GM12878 (cell line): ENCODE data around the gene TMEM184C. TPM values are rescaled to one million over a fixed set of nuclear protein-coding genes. Genes with fewer than 3 reads are reported as not detected.

Source experiments
- ATAC-seq: fragments of 200-7000 bp; cut with Tn5 transposase; 3 replicates; pipeline ENCODE4 v1.9.1; 2020; ENCODE audit warnings: mild to moderate bottlenecking, moderate library complexity
- BruUV-seq: library from RNA; stranded (reverse); fragments of 400-500 nt; replicated peaks from 2 replicates; lab custom pipeline; 2021; lab: Mats Ljungman, UMichigan
- CTCF ChIA-PET: fragments of 300-600 bp; sonication (Branson Sonifier 250); formaldehyde crosslinking; extraction: SDS; loops from one replicate; lab custom pipeline; 2021; ENCODE audit warnings: inconsistent platforms; lab: Yijun Ruan, JAX
- POLR2A ChIA-PET: fragments of 350-600 bp; formaldehyde crosslinking; extraction: SDS; loops from one replicate; lab custom pipeline; 2021; ENCODE audit warnings: inconsistent platforms; lab: Charles Lee
- RAD21 ChIA-PET: fragments of 300-600 bp; sonication (Branson Sonifier 250); formaldehyde crosslinking; loops from one replicate; lab custom pipeline; 2023; ENCODE audit warnings: antibody characterized with exemption; ENCODE audit not compliant: unreplicated experiment; lab: Charles Lee
- SMC1A ChIA-PET: fragments of 300-600 bp; sonication (Branson Sonifier 250); formaldehyde crosslinking; loops from one replicate; lab custom pipeline; 2023; ENCODE audit not compliant: unreplicated experiment, uncharacterized antibody; lab: Charles Lee
- DNase-seq: peaks from one replicate; pipeline ENCODE4 v3.0.0-alpha.2; 2011; ENCODE audit warnings: low read depth, low spot score
- FAIRE-seq: peaks from 3 replicates; lab custom pipeline; 2011; peaks lifted over from hg19 to GRCh38; lab: Jason Lieb, UNC
- H2AFZ ChIP-seq: 2 replicates; pipeline ENCODE4 v1.6.0; 2011; ENCODE audit warnings: low read depth, low read length, control low read depth; ENCODE audit not compliant: control insufficient read depth
- H3K27ac ChIP-seq: 2 replicates; pipeline ENCODE4 v1.5.1; 2011; ENCODE audit warnings: control low read depth; ENCODE audit not compliant: control insufficient read depth, insufficient read depth
- H3K27me3 ChIP-seq, 2 experiments: replicated peaks in 1 of 2; 2 replicates each; pipeline versions ENCODE4 v1.6.0 to v1.6.1; 2011; ENCODE audit warnings: low read length in 1 of 2; ENCODE audit not compliant: control insufficient read depth in 2 of 2, insufficient read depth in 2 of 2
- H3K36me3 ChIP-seq, 2 experiments: 2 replicates each; pipeline ENCODE4 v1.5.1; 2011; ENCODE audit warnings: low read length in 1 of 2; ENCODE audit not compliant: control insufficient read depth in 2 of 2, insufficient read depth in 2 of 2
- H3K4me1 ChIP-seq: 2 replicates; pipeline ENCODE4 v1.6.1; 2011; ENCODE audit warnings: mild to moderate bottlenecking, low read length, moderate library complexity, mixed read lengths; ENCODE audit not compliant: control insufficient read depth, insufficient read depth
- H3K4me2 ChIP-seq: 2 replicates; pipeline ENCODE4 v1.6.0; 2011; ENCODE audit warnings: control low read depth; ENCODE audit not compliant: control insufficient read depth, insufficient read depth
- H3K4me3 ChIP-seq: fragments of 200-600 bp; sonication (generic); 2 replicates; pipeline ENCODE4 v1.5.1; 2016
- H3K79me2 ChIP-seq: 2 replicates; pipeline ENCODE4 v1.6.0; 2011; ENCODE audit warnings: low read length; ENCODE audit not compliant: control insufficient read depth, insufficient read depth
- H3K9ac ChIP-seq: 2 replicates; pipeline ENCODE4 v1.8.0; 2011; ENCODE audit warnings: low read length, control low read depth, mixed read lengths; ENCODE audit not compliant: control insufficient read depth, insufficient read depth
- H3K9me3 ChIP-seq: replicated peaks from 3 replicates; pipeline ENCODE4 v1.5.1; 2011; ENCODE audit warnings: mild to moderate bottlenecking, low read length; ENCODE audit not compliant: control insufficient read depth, insufficient read depth
- H4K20me1 ChIP-seq: 2 replicates; pipeline ENCODE4 v1.6.0; 2011; ENCODE audit not compliant: control insufficient read depth, insufficient read depth
- ASH2L ChIP-seq: fragments of 300-600, 200-600 bp; sonication (generic); IDR thresholded peaks from 2 replicates; pipeline ENCODE4 v1.6.1; 2017; ENCODE audit warnings: low read depth, mild to moderate bottlenecking, borderline replicate concordance
- BCL11A ChIP-seq: IDR thresholded peaks from 2 replicates; pipeline ENCODE4 v1.6.1; 2011; ENCODE audit warnings: low read depth, low read length
- BHLHE40 ChIP-seq, 2 experiments: fragments of 450-650 bp in 1 of 2; IDR thresholded peaks; 2 replicates each; pipeline ENCODE4 v1.6.1; 2011 to 2017; ENCODE audit warnings: low read depth in 2 of 2, borderline replicate concordance in 1 of 2, improper control_type of control experiment in 1 of 2, low read length in 1 of 2, mild to moderate bottlenecking in 1 of 2
- EED ChIP-seq: sonication (generic); IDR thresholded peaks from 2 replicates; pipeline ENCODE4 v1.6.1; 2016; ENCODE audit warnings: antibody characterized with exemption, low read depth
- EZH2 ChIP-seq: IDR thresholded peaks from 2 replicates; pipeline ENCODE4 v1.6.1; 2012; ENCODE audit warnings: low read depth, mild to moderate bottlenecking, control low read depth, inconsistent platforms, low read length, borderline replicate concordance; ENCODE audit not compliant: control insufficient read depth
- FOS ChIP-seq: IDR thresholded peaks from 3 replicates; pipeline ENCODE4 v1.6.1; 2011; ENCODE audit warnings: borderline replicate concordance; ENCODE audit not compliant: insufficient read length; ENCODE audit errors: extremely low read depth
- FOXM1 ChIP-seq: IDR thresholded peaks from 2 replicates; pipeline ENCODE4 v1.6.1; 2012; ENCODE audit warnings: low read depth, mild to moderate bottlenecking, inconsistent platforms, low read length, moderate library complexity
- GABPA ChIP-seq: IDR thresholded peaks from 2 replicates; pipeline ENCODE4 v1.6.1; 2014; ENCODE audit warnings: antibody characterized with exemption, low read depth, mild to moderate bottlenecking, inconsistent platforms
- GATAD2B ChIP-seq: fragments of 450-650 bp; conservative IDR thresholded peaks from 2 replicates; pipeline ENCODE4 v1.6.1; 2017; ENCODE audit warnings: low read depth, mild to moderate bottlenecking, moderate library complexity
- JUNB ChIP-seq: IDR thresholded peaks from 2 replicates; pipeline ENCODE4 v1.6.1; 2016; ENCODE audit warnings: antibody characterized with exemption, mild to moderate bottlenecking
- JUND ChIP-seq: IDR thresholded peaks from 2 replicates; pipeline ENCODE4 v1.6.1; 2012; ENCODE audit warnings: low read depth, mild to moderate bottlenecking, low read length, improper control_type of control experiment, moderate library complexity
- MEF2A ChIP-seq: IDR thresholded peaks from 2 replicates; pipeline ENCODE4 v1.6.1; 2011; ENCODE audit warnings: low read depth, mild to moderate bottlenecking, low read length, moderate library complexity; ENCODE audit not compliant: insufficient read depth
- MEF2B ChIP-seq: fragments of 450-650 bp; IDR thresholded peaks from 2 replicates; pipeline ENCODE4 v1.6.1; 2018; ENCODE audit warnings: mild to moderate bottlenecking, moderate library complexity; ENCODE audit not compliant: partially characterized antibody, poor library complexity, severe bottlenecking
- NR2F1 ChIP-seq: fragments of 450-650 bp; conservative IDR thresholded peaks from 2 replicates; pipeline ENCODE4 v1.6.1; 2017; ENCODE audit warnings: mild to moderate bottlenecking
- RAD21 ChIP-seq: IDR thresholded peaks from 2 replicates; pipeline ENCODE4 v1.6.1; 2011; ENCODE audit warnings: mild to moderate bottlenecking, low read depth, low read length, moderate library complexity; ENCODE audit not compliant: insufficient read depth
- RELB ChIP-seq: fragments of 450-650 bp; IDR thresholded peaks from 2 replicates; pipeline ENCODE4 v1.6.1; 2017; ENCODE audit warnings: low read depth, mild to moderate bottlenecking, moderate library complexity
- SMAD5 ChIP-seq: IDR thresholded peaks from 2 replicates; pipeline ENCODE4 v1.6.1; 2016; ENCODE audit warnings: antibody characterized with exemption, low read depth
- ZNF207 ChIP-seq: fragments of 450-650 bp; IDR thresholded peaks from 2 replicates; pipeline ENCODE4 v1.6.1; 2014; ENCODE audit warnings: antibody characterized with exemption, mild to moderate bottlenecking, borderline replicate concordance
- ZNF384 ChIP-seq: IDR thresholded peaks from 2 replicates; pipeline ENCODE4 v1.6.1; 2012; ENCODE audit warnings: low read depth, mild to moderate bottlenecking, low read length, improper control_type of control experiment, borderline replicate concordance
- WGBS: methylation state at CpG from one replicate; pipeline ENCODE4 v1.1.6; 2016; ENCODE audit warnings: low lambda C conversion rate; ENCODE audit not compliant: insufficient replicate concordance, insufficient coverage; ENCODE audit errors: missing lambda C conversion rate; 5-methylcytosine and 5-hydroxymethylcytosine counted together
- in situ Hi-C: fragments of 300-500 bp; cut with MboI; formaldehyde crosslinking; loops from 9 replicates; pipeline ENCODE4 v1.14.3; 2018; ENCODE audit warnings: mixed read lengths
- intact Hi-C: fragments of 100-400 bp; cut with micrococcal nuclease; formaldehyde crosslinking; loops from one replicate; pipeline ENCODE4 v1.14.2; 2022; ENCODE audit not compliant: unreplicated experiment
- polyA plus RNA-seq, 11 experiments: library from polyadenylated mRNA; depleted of rRNA in 4 of 11; unstranded in 6 of 11; stranded (reverse) in 5 of 11; fragments of >200 nt; fragmentation: Nextera tagmentation in 4 of 11; fragmentation: Illumina TruSeq in 1 of 11; extraction: Ambion mirVana in 4 of 11; extraction: Trizol in 1 of 11; gene quantifications; 1 replicate in 1 of 11; 2 replicates in 10 of 11; pipeline versions ENCODE4 v1.2.1 to v1.2.3, GENCODE V29; 2011 to 2016; ENCODE audit warnings: inconsistent platforms in 2 of 11, missing spikeins in 2 of 11, low read depth in 1 of 11
- total RNA-seq, 4 experiments: library from RNA; depleted of rRNA in 3 of 4; stranded (reverse); fragments of >200 nt in 3 of 4; fragmentation: Illumina TruSeq in 1 of 4; extraction: Trizol in 1 of 4; gene quantifications; 2 replicates each; pipeline versions ENCODE4 v1.2.1 to v1.2.3, GENCODE V29; 2013 to 2021
- TF ChIP-seq, protein P1 (sequence below): fragments of 450-650 bp; IDR thresholded peaks from 2 replicates; pipeline ENCODE4 v1.6.1; 2016; ENCODE audit warnings: mild to moderate bottlenecking

TMEM184C gene
- total and polyA plus RNA-seq, 10 of the 15 experiments (the other 5 are each of a cell fraction or from before 2014, with no cell fraction given), result 3.4 to 22.6 (median 18.2) TPM

DNA sequence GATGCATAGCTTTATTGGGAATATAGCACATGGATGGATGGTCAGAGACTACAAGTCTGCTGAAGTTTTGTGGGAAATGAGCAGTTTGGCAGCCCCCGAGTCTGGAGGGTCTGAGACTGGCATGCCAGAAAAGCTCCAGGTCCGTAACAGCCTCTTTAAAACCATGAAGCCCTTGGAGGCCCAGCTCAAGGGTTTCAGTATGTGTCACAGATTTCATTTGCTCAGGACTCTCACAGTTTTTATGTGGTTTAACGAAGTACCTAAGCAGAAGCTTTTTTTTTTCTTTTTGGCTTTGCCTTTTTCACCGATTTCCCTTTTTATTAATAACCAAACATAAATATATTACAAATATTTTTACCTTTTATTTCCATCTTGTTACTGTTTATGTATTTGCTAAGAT lies 30.6 kb upstream of the TMEM184C start:
- WGBS, result 3% methylated on average over 4 of the region's 4 CpGs
- peaks cover 4% of the 10 kb centered on the region; the same call in 1 of the 3 replicates for H3K9me3 ChIP-seq
- H3K36me3 ChIP-seq, result no peaks in the 10 kb centered on the region
- ChIA-PET RAD21 (interaction anchor here (0.8 to 1.4 kb wide), 7 partner anchors 36 to 426 kb away, joined by 3 to 11 read pairs (median 4); no protein-coding TSS in a partner anchor), POLR2A (interaction anchor here (0.5 kb wide), 1 partner anchor 397 kb away, joined by 5 read pairs; no protein-coding TSS in a partner anchor), CTCF (interaction anchor here (0.8 to 6.2 kb wide), 9 partner anchors 9 to 425 kb away, joined by 3 to 93 read pairs (median 5); partner anchors contain the start of gene TMEM184C), SMC1A (interaction anchor here (0.9 to 2.4 kb wide), 8 partner anchors 11 to 280 kb away, joined by 3 to 9 read pairs (median 4); no protein-coding TSS in a partner anchor)
- H3K9ac ChIP-seq, result no peak overlapping the region
- in situ Hi-C loops (loop anchor here (5.0 kb wide), 1 partner anchor 69 kb away; no protein-coding TSS in a partner anchor), intact Hi-C loops (no loop called here)
- H2AFZ ChIP-seq, result no peak overlapping the region
- H3K4me2 ChIP-seq, result peak overlapping the region; percentile 50
- H3K27me3 ChIP-seq, result no peaks in the 10 kb centered on the region
- no peaks in the 10 kb centered on the region for H3K79me2 ChIP-seq
- H3K4me1 ChIP-seq, result peaks cover 7% of the 10 kb centered on the region; the same call in 1 of the 2 replicates
- FAIRE-seq (peak; percentile 89), ATAC-seq (peak; percentile 89), DNase-seq (peak; percentile 16)
- no peak overlapping the region for H3K27ac ChIP-seq
- H3K4me3 ChIP-seq, result no peak overlapping the region
- no TSS peak for BruUV-seq
- H4K20me1 ChIP-seq, result no peaks in the 10 kb centered on the region
- TF ChIP-seq GATAD2B (no peak), ZNF384 (peak; percentile 54; the same call in 1 of the 2 replicates), GABPA (0 out of 2 replicates have a peak, but pooled peaks have one; percentile 16), SMAD5 (no peak), EZH2 (no peak), MEF2A (no peak), ZNF207 (no peak), JUND (no peak), ASH2L (no peak), FOXM1 (0 out of 2 replicates have a peak, but pooled peaks have one; percentile 20), EED (peak; percentile 59), RELB (no peak), RAD21 (peak; percentile 27; the same call in 1 of the 2 replicates), BHLHE40 (IDR thresholded peaks at IDR 0.05; ENCODE audit: borderline replicate concordance in 1 of 2, low read depth in 2 of 2, low read length in 1 of 2) (no peak), JUNB (peak; percentile 87), NR2F1 (no peak), BCL11A (no peak), MEF2B (no peak), FOS (no peak)
- TF ChIP-seq, protein P1, sequence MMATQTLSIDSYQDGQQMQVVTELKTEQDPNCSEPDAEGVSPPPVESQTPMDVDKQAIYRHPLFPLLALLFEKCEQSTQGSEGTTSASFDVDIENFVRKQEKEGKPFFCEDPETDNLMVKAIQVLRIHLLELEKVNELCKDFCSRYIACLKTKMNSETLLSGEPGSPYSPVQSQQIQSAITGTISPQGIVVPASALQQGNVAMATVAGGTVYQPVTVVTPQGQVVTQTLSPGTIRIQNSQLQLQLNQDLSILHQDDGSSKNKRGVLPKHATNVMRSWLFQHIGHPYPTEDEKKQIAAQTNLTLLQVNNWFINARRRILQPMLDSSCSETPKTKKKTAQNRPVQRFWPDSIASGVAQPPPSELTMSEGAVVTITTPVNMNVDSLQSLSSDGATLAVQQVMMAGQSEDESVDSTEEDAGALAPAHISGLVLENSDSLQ, result no peak
